NK-92 (cell line): ENCODE measurements around the gene SMG6.

Experiments used
- DNase-seq: peaks from one replicate; lab custom pipeline; 2025; ENCODE audit not compliant: unreplicated experiment; lab: John Stamatoyannopoulos, UW

Gene SMG6

GRCh38 chr17:2051933-2052559 is 251.5 kb downstream of the SMG6 start:
- DNase-seq, result no peak

- no peak for DNase-seq
Observed at GRCh38 chr17:2051061-2051932, 252.3 kb downstream of the SMG6 start.

DNA sequence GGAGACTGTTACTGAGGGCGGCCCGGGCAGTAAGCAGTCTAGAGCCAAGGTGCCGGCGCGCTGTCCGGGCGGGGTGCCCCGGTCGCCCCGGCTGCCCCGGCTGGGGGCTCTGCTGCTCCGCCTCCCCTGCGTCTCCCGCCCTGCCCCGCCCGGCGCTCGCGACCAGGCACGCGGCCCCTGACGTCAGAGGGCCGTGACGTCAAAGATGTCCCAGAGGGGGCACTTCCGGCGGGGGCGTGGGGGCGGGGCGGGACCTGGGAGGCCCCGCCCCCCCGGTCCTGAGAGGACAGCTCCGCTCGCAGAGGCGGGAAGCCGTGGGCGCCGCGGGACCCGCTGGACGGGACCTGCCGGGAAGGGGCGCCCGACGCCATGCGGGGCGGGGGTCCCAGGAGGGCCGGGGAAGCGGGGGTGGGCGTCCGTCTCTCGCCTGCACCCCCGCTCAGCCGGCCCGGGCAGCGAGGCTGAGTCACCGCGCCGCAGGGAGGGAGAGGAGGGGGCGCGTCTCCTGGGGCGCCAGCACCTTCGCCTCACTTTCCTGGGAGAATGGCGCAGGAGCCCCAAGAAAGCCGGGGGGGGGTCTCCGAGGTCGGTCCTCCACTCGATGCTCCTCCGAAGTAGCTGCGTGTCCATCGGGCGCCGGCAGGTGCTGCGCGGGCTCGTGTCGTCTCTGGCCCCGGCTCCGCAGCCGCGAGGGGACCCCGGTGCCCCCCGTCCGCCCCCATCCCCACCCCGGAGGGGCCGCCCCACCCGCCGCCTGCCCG is 253.1 kb downstream of the SMG6 start:
- no peak for DNase-seq

- DNase-seq, result no peak
Observed at GRCh38 chr17:2049333-2050299, 254.0 kb downstream of the SMG6 start.

DNA sequence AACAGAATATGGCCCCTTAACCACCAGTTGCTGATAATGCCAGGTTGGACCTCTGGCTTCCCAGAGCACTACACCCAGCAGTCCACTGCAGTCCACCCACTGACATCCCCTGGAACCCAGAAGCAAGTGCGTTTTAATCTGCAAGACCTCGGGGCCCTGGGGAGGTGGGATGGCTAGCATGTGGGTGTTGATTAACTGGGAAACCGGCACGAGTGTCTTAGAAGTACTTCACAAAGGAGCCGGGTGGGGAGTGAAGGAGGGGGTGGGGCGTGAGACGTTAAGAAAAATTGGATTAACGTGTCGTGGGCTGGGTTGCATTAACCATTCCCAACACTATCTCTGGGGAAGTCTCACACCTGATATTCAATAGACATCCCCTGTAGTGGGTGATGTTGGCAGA is 254.8 kb downstream of the SMG6 start:
- DNase-seq, result no peak

DNA sequence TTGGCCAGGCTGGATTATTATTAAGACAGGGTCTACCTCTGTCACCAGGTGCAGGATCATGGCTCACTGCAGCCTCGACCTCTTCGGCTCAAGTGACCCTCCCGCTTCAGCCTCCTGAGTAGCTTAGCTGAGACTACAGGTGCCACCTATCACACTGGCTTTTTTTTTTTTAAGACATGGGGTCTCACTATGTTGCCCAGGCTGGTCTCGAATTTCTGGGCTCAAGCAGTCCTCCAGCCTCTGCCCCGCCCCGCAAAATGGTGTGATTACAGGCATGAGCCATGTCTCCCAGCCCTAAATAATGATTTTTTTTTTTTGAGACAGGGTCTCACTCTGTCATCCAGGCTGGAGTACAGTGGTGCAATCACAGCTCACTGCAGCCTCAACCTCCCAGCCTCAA is 256.0 kb downstream of the SMG6 start:
- no peak for DNase-seq

DNA sequence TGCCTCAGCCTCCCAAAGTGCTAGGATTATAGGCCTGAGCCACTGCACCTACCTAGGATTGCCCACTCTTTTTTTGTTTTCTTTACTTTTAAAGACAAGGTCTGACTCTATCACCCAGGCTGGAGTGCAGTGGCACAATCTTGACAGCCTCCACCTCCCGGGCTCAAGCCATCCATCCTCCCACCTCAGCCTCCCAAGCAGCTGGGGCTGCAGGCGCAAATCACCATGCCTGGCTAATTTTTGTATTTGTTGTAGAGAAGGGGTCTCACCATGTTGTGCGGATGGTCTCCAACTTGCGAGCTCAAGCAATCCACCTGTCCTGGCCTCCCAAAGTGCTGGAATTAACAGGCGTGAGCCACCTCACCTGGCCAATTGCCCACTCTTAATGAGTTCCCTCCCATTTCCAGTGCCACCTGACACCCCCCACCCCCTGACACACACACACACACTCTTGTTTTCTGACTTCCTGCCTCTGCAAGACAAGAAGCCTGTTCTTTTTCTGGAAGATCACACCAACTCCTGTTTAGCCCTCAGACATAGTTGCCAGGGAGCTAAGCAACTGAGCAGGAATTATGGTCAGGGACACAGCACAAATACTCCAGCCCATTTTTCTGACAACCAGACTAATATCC is 259.2 kb downstream of the SMG6 start:
- DNase-seq, result no peak

- DNase-seq, result no peak
Observed at GRCh38 chr17:2043785-2044184, 259.8 kb downstream of the SMG6 start.

- DNase-seq, result no peak
Observed at GRCh38 chr17:2042933-2043332, 260.7 kb downstream of the SMG6 start.

DNA sequence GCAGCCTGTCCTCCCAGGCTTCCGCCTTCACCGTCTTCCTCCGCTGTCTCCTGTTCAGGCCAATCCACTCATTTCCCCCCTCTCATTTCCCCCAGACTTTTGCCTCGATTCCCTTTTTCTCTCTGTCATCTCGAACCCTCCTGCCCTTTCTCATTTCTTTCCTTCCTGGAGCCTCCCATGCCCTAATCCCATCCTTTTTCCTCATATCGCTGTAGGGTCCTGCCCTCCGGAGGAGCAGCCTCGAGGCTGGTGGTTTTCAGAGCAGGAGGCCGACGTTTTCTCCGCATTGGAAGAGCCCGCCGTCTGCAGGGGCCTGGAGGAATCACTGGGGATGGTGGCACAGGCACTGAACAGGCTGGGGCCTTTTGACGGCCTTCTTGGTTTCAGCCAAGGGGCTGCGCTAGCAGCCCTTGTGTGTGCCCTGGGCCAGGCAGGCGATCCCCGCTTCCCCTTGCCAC is 261.2 kb downstream of the SMG6 start:
- no peak for DNase-seq

DNA sequence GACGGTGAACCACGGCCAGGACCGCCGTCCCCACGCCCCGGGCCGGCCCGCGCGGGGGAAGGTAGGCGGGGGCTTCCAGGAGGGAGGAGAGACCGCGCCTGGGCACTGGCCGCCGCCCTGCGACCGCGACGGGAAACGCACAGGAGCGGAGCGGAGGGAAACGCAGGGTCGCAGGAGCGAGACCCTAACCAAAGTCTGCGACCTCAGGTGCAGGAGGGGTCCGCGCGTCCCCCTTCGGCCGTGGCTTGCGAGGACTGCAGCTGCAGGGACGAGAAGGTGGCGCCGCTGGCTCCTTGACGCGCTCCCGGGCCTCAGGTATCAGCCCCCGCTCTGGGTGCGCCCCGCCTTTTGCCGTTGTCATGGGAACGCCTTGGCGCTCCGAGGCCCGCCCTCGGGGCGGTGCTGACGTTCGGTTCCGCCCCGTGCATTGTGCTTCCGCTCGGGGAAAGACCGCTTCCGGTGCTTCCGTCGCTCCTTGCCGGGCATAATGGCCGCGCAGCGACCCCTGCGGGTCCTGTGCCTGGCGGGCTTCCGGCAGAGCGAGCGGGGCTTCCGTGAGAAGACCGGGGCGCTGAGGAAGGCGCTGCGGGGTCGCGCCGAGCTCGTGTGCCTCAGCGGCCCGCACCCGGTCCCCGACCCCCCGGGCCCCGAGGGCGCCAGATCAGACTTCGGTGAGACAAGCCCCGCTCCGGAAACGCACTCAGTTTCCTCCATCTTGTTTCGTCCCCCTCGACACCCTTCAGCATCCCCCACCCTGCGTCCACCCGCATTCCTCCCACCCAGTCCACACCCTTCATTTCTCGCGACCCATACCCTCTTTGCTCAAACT is 261.8 kb downstream of the SMG6 start, which contains the start of gene OVCA2:
Gene OVCA2 (plus strand): TSS at position 462 of the 829 bp plus-strand sequence. CDS start 26 bp downstream, at position 488.
- peak; percentile 64 for DNase-seq

- no peak for DNase-seq
Observed at GRCh38 chr17:2040942-2041560, 262.5 kb downstream of the SMG6 start.

DNA sequence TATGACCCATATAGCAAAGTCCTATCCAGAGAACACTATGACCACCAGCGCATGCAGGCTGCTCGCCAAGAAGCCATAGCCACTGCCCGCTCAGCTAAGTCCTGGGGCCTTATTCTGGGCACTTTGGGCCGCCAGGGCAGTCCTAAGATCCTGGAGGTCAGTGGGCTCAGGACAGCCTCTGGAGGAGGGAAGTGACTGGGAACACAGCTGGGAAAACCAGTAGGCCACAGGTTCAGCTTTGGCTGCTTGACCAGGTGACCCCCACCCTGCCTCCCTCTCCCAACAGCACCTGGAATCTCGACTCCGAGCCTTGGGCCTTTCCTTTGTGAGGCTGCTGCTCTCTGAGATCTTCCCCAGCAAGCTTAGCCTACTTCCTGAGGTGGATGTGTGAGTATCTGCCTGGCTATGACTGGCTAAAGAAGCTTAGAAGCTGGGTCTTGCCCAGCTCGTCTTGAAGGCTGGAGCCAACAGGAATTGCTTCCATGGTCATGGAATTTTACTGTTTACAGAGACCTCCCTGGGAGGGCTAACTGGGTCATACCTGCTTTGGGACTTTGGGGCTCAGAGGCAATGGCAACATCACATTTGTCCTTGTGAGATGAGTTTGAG is 263.3 kb downstream of the SMG6 start:
- no peak for DNase-seq

- no peak for DNase-seq
Observed at GRCh38 chr17:2037155-2037554, 266.4 kb downstream of the SMG6 start.

DNA sequence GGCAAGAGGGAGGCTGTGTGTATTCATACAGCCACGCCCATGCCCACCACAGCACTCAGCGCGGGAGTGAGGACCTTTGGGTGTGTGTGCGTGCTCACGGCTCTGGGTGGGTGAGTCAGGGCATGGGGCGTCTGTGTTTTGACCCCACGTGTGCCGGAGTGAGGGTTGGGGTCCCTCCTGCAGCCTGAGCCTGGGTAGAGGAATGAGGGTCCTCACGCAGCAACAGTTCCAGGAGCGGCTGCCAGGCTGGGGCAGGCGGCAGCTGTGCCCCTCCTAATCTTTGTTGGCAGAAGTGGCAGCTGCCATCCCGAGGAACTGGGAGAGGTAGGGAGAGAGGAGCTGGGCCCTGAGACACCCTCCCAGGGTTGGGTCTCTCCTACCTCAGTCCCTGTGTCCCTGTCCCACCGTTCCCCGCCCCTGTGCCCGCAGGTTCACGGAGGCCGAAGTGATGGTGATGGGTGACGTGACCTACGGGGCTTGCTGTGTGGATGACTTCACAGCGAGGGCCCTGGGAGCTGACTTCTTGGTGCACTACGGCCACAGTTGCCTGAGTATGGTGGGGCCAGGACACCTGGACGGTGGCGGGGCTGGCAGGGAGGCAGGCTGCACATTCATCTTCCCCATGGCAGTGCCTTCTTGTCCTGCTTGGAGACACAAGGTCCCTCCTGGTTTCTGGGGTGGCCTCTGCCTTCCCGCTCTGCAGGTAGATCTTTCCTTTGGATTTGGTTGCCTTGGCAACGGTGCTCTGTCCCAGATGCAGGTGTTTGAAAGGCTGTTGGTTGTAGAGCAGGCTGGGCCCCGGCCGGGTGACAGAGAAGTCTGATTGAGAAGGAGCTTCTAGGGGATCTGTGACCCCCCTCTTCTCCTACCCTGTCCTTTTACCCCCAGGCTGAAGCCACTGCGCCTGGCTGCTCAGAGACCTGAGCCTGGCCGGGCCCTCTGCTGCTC is 267.8 kb downstream of the SMG6 start:
- DNase-seq, result no peak

DNA sequence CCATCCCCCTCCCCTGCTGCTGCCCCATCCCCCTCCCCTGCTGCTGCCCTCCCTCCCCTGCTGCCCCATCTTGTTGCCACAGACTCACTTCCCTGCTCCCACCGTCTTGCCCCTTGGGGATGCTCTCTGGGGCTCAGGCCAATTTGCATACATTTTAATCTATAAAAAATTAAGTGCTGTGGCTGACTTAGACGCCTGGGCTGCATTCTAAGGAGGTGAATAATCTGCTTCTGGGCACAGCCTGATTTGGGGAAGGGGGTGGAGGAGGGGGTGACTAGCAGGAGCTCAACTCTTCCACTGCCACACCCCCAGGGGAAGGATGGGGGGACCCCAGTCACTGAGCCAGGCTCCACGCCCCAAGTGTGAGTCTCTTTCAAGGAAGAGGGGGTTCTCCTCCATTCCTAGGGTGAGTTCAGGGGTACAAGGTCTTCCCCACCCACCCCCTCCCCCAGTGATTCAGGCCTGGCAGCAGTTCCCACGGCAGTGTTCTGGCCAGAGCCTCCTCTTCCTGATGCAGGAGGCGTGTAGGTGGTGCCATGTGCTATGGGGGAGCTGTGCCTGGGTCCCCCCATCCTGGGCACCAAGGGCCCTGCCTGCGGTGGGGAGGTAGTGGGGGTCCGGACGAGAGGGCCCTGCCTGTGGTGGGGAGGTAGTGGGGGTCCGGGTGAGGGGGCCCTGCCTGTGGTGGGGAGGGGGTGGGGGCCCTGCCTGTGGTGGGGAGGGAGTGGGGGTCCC is 268.6 kb downstream of the SMG6 start:
- no peak for DNase-seq
